Astrocyte of the spinal cord (primary cell): Measurements from ENCODE around the gene CLDN9.

ENCODE experiments used
- DNase-seq: peaks from one replicate; pipeline ENCODE4 v3.0.0; 2011; ENCODE audit warnings: low read depth, low spot score
- H3K4me3 ChIP-seq: 2 replicates; pipeline ENCODE4 v1.5.1; 2011; ENCODE audit warnings: low read depth, mild to moderate bottlenecking, low read length, moderate library complexity
- CTCF ChIP-seq: IDR thresholded peaks from 2 replicates; pipeline ENCODE4 v1.5.1; 2012; ENCODE audit warnings: low read depth, mild to moderate bottlenecking, low read length, inconsistent platforms
- in situ Hi-C: cut with HindIII; loops from 2 replicates; pipeline ENCODE4 v1.10.0; 2017; ENCODE audit warnings: low sequenced_read_pairs

The CLDN9 gene

GRCh38 chr16:2991566-2992261, 21.0 kb upstream of the CLDN9 start:
- TF ChIP-seq CTCF = no peak
- in situ Hi-C loops = no loop called here
- no peak overlapping the region for H3K4me3 ChIP-seq
- DNase-seq = no peak

- DNase-seq = no peak
- in situ Hi-C loops = no loop called here
- no peak overlapping the region for H3K4me3 ChIP-seq
- TF ChIP-seq CTCF = no peak
These were observed 20.2 kb upstream of the CLDN9 start for GRCh38 chr16:2992383-2993081.

- in situ Hi-C loops = no loop called here
- no peak for DNase-seq
- no peak for TF ChIP-seq CTCF
- no peak overlapping the region for H3K4me3 ChIP-seq
These were observed 16.4 kb upstream of the CLDN9 start for GRCh38 chr16:2996298-2996697.

GRCh38 chr16:2999929-3000328, 12.8 kb upstream of the CLDN9 start:
- no peak for TF ChIP-seq CTCF
- DNase-seq = no peak

GRCh38 chr16:3000540-3000939, 12.2 kb upstream of the CLDN9 start:
- in situ Hi-C loops = no loop called here
- no peak for TF ChIP-seq CTCF
- DNase-seq = no peak
- H3K4me3 ChIP-seq = no peak overlapping the region

More at GRCh38 chr16:2999929-3000328, 12.8 kb upstream of the CLDN9 start:
- in situ Hi-C loops = no loop called here
- no peak overlapping the region for H3K4me3 ChIP-seq

- no peak overlapping the region for H3K4me3 ChIP-seq
- no peak for DNase-seq
- no peak for TF ChIP-seq CTCF
- in situ Hi-C loops = no loop called here
These were observed 11.4 kb upstream of the CLDN9 start for GRCh38 chr16:3001316-3001715.
